Left ventricle myocardium inferior (tissue), 1 donor: ENCODE results near the gene SIAE. TPM values are rescaled to one million over a fixed set of nuclear protein-coding genes. Genes with fewer than 3 reads are reported as not detected.
A peak's percentile ranks its signal among the peaks of the same experiment; 100 is the strongest.

Experiments
- DNase-seq: peaks from one replicate; pipeline ENCODE4 v3.0.0-alpha.2; 2020
- H3K27ac ChIP-seq: fragments of 200-600 bp; replicated peaks from 2 replicates; pipeline ENCODE4 v1.8.0; 2021
- H3K27me3 ChIP-seq: fragments of 200-600 bp; 2 replicates; pipeline ENCODE4 v1.8.0; 2021; ENCODE audit warnings: low read depth
- H3K36me3 ChIP-seq: fragments of 200-600 bp; 2 replicates; pipeline ENCODE4 v1.8.0; 2021
- H3K4me1 ChIP-seq: fragments of 200-600 bp; 2 replicates; pipeline ENCODE4 v1.8.0; 2021
- H3K4me3 ChIP-seq: fragments of 200-600 bp; 2 replicates; pipeline ENCODE4 v1.8.0; 2021; ENCODE audit warnings: mild to moderate bottlenecking, moderate library complexity
- H3K9me3 ChIP-seq: fragments of 200-600 bp; replicated peaks from 2 replicates; pipeline ENCODE4 v1.8.0; 2021
- CTCF ChIP-seq: fragments of 200-600 bp; IDR thresholded peaks from 2 replicates; pipeline ENCODE4 v1.8.0; 2021; ENCODE audit warnings: antibody characterized with exemption, mild to moderate bottlenecking, borderline replicate concordance
- intact Hi-C: fragments of 100-400 bp; cut with micrococcal nuclease; formaldehyde crosslinking; loops from one replicate; pipeline ENCODE4 v1.11.0; 2022
- total RNA-seq: library from RNA; stranded (reverse); fragmentation: NEBNext Ultra II Directional; extraction: Animal tissue kit (Norgen Biotek cat#: 25700); gene quantifications from one replicate; pipeline ENCODE4 v1.2.1, GENCODE V29; 2021
- donor health status: DM: no; HTN: yes; CAD: no; lungs with severe emphysema.

SIAE gene
- total RNA-seq, 1 donor from 2014 or later: 68.8 TPM

- Histone ChIP-seq H3K9me3 (no peaks in the 10 kb centered on the region), H3K4me3 (no peak overlapping the region), H3K4me1 (no peaks in the 10 kb centered on the region), H3K27me3 (peaks cover 28% of the 10 kb centered on the region), H3K36me3 (no peaks in the 10 kb centered on the region), H3K27ac (no peak overlapping the region)
- peak; percentile 45 for DNase-seq
- intact Hi-C loops: loop anchor here (5.0 kb wide), 2 partner anchors 169 to 514 kb away; no protein-coding TSS in a partner anchor
- peak; percentile 71 for TF ChIP-seq CTCF
These were observed 87.2 kb downstream of the SIAE start for GRCh38 chr11:124586238-124586860.

GRCh38 chr11:124584681-124585372 lies 88.7 kb downstream of the SIAE start:
- peaks cover 28% of the 10 kb centered on the region for H3K27me3 ChIP-seq
- no peaks in the 10 kb centered on the region for H3K36me3 ChIP-seq
- DNase-seq: no peak
- H3K9me3 ChIP-seq: no peaks in the 10 kb centered on the region
- no peak overlapping the region for H3K27ac ChIP-seq
- H3K4me3 ChIP-seq: no peak overlapping the region
- no peak for TF ChIP-seq CTCF
- H3K4me1 ChIP-seq: no peaks in the 10 kb centered on the region
- intact Hi-C loops: loop anchor here (5.0 kb wide), 2 partner anchors 168 to 513 kb away; no protein-coding TSS in a partner anchor

- H3K4me1 ChIP-seq: no peaks in the 10 kb centered on the region
- no peak overlapping the region for H3K4me3 ChIP-seq
- no peak for DNase-seq
- no peaks in the 10 kb centered on the region for H3K9me3 ChIP-seq
- peaks cover 25% of the 10 kb centered on the region for H3K27me3 ChIP-seq
- intact Hi-C loops: no loop called here
- TF ChIP-seq CTCF: no peak
- H3K36me3 ChIP-seq: no peaks in the 10 kb centered on the region
- no peak overlapping the region for H3K27ac ChIP-seq
These were observed 89.8 kb downstream of the SIAE start for GRCh38 chr11:124583781-124584180.

Other genes with a start within 250 kb of the SIAE start
- not detected for gene OR8B4, start 248.9 kb downstream of the SIAE start, total RNA-seq
- gene OR8B8, start 228.0 kb downstream of the SIAE start, total RNA-seq: not detected
- gene OR8B12, start 130.1 kb downstream of the SIAE start, total RNA-seq: not detected
- not detected for gene OR8A1, start 103.7 kb downstream of the SIAE start, total RNA-seq
- gene PANX3, start 62.3 kb downstream of the SIAE start, total RNA-seq: not detected
- 23.3 TPM for gene TBRG1, start 50.9 kb downstream of the SIAE start, total RNA-seq
- gene SPA17, start 165 bp upstream of the SIAE start, total RNA-seq: 3.0 TPM
- gene NRGN, start 66.2 kb upstream of the SIAE start, total RNA-seq: 5.0 TPM
- gene VSIG2, start 78.5 kb upstream of the SIAE start, total RNA-seq: 1.2 TPM
- gene ESAM, start 88.6 kb upstream of the SIAE start, total RNA-seq: 40.0 TPM
- 2.7 TPM for gene MSANTD2, start 126.7 kb upstream of the SIAE start, total RNA-seq
- gene ROBO3, start 191.7 kb upstream of the SIAE start, total RNA-seq: 3.9 TPM
- gene ROBO4, start 224.1 kb upstream of the SIAE start, total RNA-seq: 20.7 TPM
- gene HEPN1, start 245.5 kb upstream of the SIAE start, total RNA-seq: not detected